HG02884 (cell line): Measurements from ENCODE around the gene CLIP1.
"Not testable (repeated sequence)": the region's sequence is repeated elsewhere in the genome, so short reads cannot be mapped to it uniquely, and the experiment has no call there.

Experiments
- ATAC-seq: cut with Tn5 transposase; IDR thresholded peaks from one replicate; pipeline ENCODE4 v1.9.1; 2021; ENCODE audit warnings: mild to moderate bottlenecking, moderate library complexity; ENCODE audit not compliant: unreplicated experiment

Gene CLIP1

GRCh38 chr12:122421821-122422729 lies at the start of gene CLIP1:
Gene CLIP1 (minus strand): TSS chr12:122422669. CDS start chr12:122380452, 42,217 bp downstream.
- ATAC-seq: no peak

- ATAC-seq: no peak
Measured at GRCh38 chr12:122471324-122472226, 49.1 kb upstream of the CLIP1 start.

GRCh38 chr12:122470576-122470975 lies 48.1 kb upstream of the CLIP1 start:
- not testable (repeated sequence) for ATAC-seq

- not testable (repeated sequence) for ATAC-seq
Measured at GRCh38 chr12:122469856-122470255, 47.4 kb upstream of the CLIP1 start.

- ATAC-seq: no peak
Measured at GRCh38 chr12:122467983-122468382, 45.5 kb upstream of the CLIP1 start.

- not testable (repeated sequence) for ATAC-seq
Measured at GRCh38 chr12:122464317-122465042, 42.0 kb upstream of the CLIP1 start.

GRCh38 chr12:122460641-122461040 lies 38.2 kb upstream of the CLIP1 start:
- ATAC-seq: no peak

GRCh38 chr12:122460061-122460460 lies 37.6 kb upstream of the CLIP1 start:
- ATAC-seq: no peak

GRCh38 chr12:122459211-122459610 lies 36.7 kb upstream of the CLIP1 start:
- ATAC-seq: no peak

GRCh38 chr12:122458105-122459035 lies 35.9 kb upstream of the CLIP1 start:
- ATAC-seq: no peak

GRCh38 chr12:122457627-122458026 lies 35.2 kb upstream of the CLIP1 start:
- ATAC-seq: no peak

- ATAC-seq: no peak
Measured at GRCh38 chr12:122454739-122455138, 32.3 kb upstream of the CLIP1 start.

GRCh38 chr12:122454250-122454721 lies 31.8 kb upstream of the CLIP1 start:
- ATAC-seq: no peak

- no peak for ATAC-seq
Measured at GRCh38 chr12:122452701-122453285, 30.3 kb upstream of the CLIP1 start.

- no peak for ATAC-seq
Measured at GRCh38 chr12:122449317-122449716, 26.8 kb upstream of the CLIP1 start.

GRCh38 chr12:122447825-122448224 lies 25.4 kb upstream of the CLIP1 start:
- ATAC-seq: not testable (repeated sequence)

GRCh38 chr12:122446390-122446789 lies 23.9 kb upstream of the CLIP1 start:
- not testable (repeated sequence) for ATAC-seq

GRCh38 chr12:122444071-122444470 lies 21.6 kb upstream of the CLIP1 start:
- ATAC-seq: not testable (repeated sequence)

- not testable (repeated sequence) for ATAC-seq
Measured at GRCh38 chr12:122438822-122439221, 16.4 kb upstream of the CLIP1 start.
